Caco-2 (cell line): ENCODE measurements around the gene GLT6D1. TPM values are rescaled to one million over a fixed set of nuclear protein-coding genes. Genes with fewer than 3 reads are reported as not detected.

ENCODE experiments used
- BruUV-seq: library from RNA; stranded (reverse); fragments of 400-500 nt; replicated peaks from 2 replicates; lab custom pipeline; 2021; lab: Mats Ljungman, UMichigan
- CTCF ChIA-PET: fragments of 300-600 bp; sonication (Branson Sonifier 250); formaldehyde crosslinking; loops from one replicate; lab custom pipeline; 2022; ENCODE audit warnings: antibody characterized with exemption; lab: Charles Lee
- POLR2A ChIA-PET: fragments of 300-600 bp; sonication (Branson Sonifier 250); formaldehyde crosslinking; loops from one replicate; lab custom pipeline; 2022; ENCODE audit warnings: antibody characterized with exemption; lab: Charles Lee
- DNase-seq, 2 experiments: peaks; one replicate each; pipeline versions ENCODE4 v3.0.0 to v3.0.0-alpha.2; 2020 to 2022
- H3K27me3 ChIP-seq: replicated peaks from 2 replicates; pipeline ENCODE4 v1.6.0; 2011; ENCODE audit warnings: low read length; ENCODE audit not compliant: control insufficient read depth, insufficient read depth
- H3K36me3 ChIP-seq: 2 replicates; pipeline ENCODE4 v1.5.1; 2011; ENCODE audit warnings: low read length; ENCODE audit not compliant: control insufficient read depth, insufficient read depth
- H3K4me1 ChIP-seq: fragments of 250-450 bp; sonication (Bioruptor Pico); 2 replicates; pipeline ENCODE4 v1.5.1; 2020; ENCODE audit warnings: mild to moderate bottlenecking
- H3K4me3 ChIP-seq: 2 replicates; pipeline ENCODE4 v1.5.1; 2011; ENCODE audit warnings: low read depth, mild to moderate bottlenecking, control low read depth, low read length
- H3K9me3 ChIP-seq: fragments of 250-450 bp; sonication (Bioruptor Pico); 2 replicates; pipeline ENCODE4 v1.5.1; 2020; ENCODE audit warnings: mild to moderate bottlenecking, moderate library complexity
- H3K27ac Mint-ChIP-seq: one replicate; pipeline ENCODE4 v1.8.0; 2022; ENCODE audit warnings: mixed read lengths; ENCODE audit not compliant: unreplicated experiment
- H3K27me3 Mint-ChIP-seq: one replicate; pipeline ENCODE4 v1.8.0; 2022; ENCODE audit warnings: mixed read lengths; ENCODE audit not compliant: insufficient read depth, unreplicated experiment
- H3K36me3 Mint-ChIP-seq: one replicate; pipeline ENCODE4 v1.8.0; 2022; ENCODE audit warnings: mild to moderate bottlenecking, mixed read lengths; ENCODE audit not compliant: insufficient read depth, unreplicated experiment
- H3K4me1 Mint-ChIP-seq: one replicate; pipeline ENCODE4 v1.8.0; 2022; ENCODE audit warnings: low read depth, mixed read lengths; ENCODE audit not compliant: unreplicated experiment
- H3K4me3 Mint-ChIP-seq: one replicate; pipeline ENCODE4 v1.8.0; 2022; ENCODE audit warnings: mild to moderate bottlenecking, moderate library complexity, mixed read lengths; ENCODE audit not compliant: unreplicated experiment
- H3K9me3 Mint-ChIP-seq: one replicate; pipeline ENCODE4 v1.8.0; 2022; ENCODE audit warnings: mixed read lengths; ENCODE audit not compliant: unreplicated experiment
- intact Hi-C: fragments of 100-400 bp; cut with micrococcal nuclease; formaldehyde crosslinking; loops from one replicate; pipeline ENCODE4 v1.10.0; 2022; ENCODE audit not compliant: unreplicated experiment
- total RNA-seq: library from RNA; stranded (reverse); gene quantifications from 2 replicates; pipeline ENCODE4 v1.2.3, GENCODE V29; 2022
- TF ChIP-seq, protein P1 (sequence below), 2 experiments: fragments of 200-600 bp in 1 of 2; IDR thresholded peaks; 1 replicate in 1 of 2; 2 replicates in 1 of 2; pipeline versions ENCODE4 v1.5.1 to v1.8.0; 2011 to 2022; ENCODE audit warnings: antibody characterized with exemption in 1 of 2, control low read depth in 1 of 2, inconsistent platforms in 1 of 2, low read depth in 1 of 2, low read length in 1 of 2, mild to moderate bottlenecking in 1 of 2, moderate library complexity in 1 of 2; ENCODE audit not compliant: insufficient read depth in 1 of 2, severe bottlenecking in 1 of 2, unreplicated experiment in 1 of 2

GLT6D1 gene
- total RNA-seq, 1 experiment from 2014 or later, result not detected

DNA sequence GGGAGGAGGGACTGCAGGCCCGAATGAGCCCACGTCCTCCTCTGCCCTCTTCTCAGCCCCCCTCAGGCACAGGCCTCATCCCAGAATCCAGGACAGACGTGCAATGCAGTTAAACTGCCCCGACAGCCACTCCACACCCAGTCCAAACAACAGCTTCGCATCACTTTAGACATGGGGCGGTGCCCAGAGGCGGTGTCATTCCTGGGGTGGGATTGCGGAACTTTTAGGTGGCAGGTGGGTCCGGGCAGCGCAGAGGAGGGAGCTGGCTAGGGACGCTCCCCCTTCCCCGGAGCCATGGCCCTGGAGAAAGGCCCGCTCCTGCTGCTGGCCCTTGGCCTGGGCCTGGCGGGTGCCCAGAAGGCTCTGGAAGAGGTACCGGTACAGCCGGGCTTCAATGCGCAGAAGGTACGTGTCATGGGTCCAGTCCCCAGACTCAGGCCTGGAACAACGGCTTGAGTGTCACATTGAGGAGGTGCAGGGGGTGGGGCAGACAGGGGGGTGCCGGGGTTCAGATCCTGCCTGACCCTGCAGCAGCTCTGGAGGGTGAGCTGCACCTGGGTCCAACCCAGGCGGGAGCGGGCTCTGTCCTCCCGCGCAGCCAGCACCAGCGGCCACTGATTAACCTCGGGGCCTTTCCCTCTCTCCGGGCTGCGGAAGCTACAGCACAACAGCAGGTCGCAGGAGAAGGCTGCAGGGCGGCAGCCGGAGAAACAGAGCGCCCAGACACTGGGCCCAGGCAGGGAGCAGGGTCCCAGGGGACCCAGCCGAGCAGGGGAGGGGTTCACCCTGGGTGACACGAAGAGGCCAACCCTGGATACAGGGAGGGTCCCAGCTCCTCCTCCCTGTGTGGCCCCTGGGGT lies 25.2 kb downstream of the GLT6D1 start:
- H3K27me3 ChIP-seq, result no peaks in the 10 kb centered on the region
- no TSS peak for BruUV-seq
- peaks cover 17% of the 10 kb centered on the region for H3K27me3 Mint-ChIP-seq

DNA sequence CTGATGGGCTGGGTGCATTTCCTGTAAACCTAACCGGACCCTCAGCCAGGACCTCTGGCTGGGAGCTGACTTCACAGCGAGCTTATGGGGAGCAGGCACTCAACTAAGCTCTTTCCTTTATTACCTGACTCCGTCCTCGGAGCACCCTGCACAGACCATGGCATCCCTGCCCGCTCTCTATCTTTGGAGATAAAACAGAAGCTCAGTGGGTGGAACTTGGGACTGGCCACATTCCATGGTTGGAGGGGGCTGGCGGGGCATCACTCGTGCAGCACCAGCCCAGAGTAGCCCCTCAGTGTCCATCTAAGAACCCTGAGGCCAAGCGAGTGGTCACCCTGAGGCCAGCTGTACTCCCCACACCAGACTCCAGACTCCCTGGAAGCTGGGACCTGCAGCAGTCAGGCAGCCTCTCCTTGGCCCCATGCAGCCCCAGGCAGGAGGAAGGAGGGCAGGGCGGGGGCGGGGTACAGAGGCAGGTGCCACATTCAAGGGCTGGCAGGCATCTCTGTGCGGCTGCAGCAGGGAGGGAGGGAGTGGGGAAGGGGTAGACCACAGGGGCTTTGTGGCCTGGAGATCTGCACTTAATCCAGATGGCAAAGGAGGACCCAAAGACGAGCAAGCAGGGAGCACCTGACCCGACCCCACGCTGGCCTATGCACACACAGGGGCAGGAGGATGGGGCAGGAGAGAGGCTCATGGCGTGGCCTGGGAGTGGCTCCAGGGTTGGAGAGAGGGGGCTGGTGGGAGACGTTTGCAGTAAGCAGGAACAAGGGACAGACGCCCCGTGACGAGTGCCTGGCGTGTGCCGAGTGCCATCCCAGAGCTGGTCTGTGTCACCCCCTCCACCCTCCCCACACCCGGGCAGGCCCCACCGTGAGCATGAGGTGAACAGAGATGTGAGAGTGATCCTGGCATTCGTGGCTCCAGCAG lies 26.1 kb downstream of the GLT6D1 start:
- Mint-ChIP-seq H3K4me1 (no peaks in the 10 kb centered on the region), H3K27ac (no peak overlapping the region), H3K27me3 (peaks cover 14% of the 10 kb centered on the region), H3K36me3 (no peaks in the 10 kb centered on the region), H3K4me3 (no peak overlapping the region), H3K9me3 (peaks cover 10% of the 10 kb centered on the region)
- intact Hi-C loops, result no loop called here
- H3K9me3 ChIP-seq, result no peaks in the 10 kb centered on the region
- no peaks in the 10 kb centered on the region for H3K27me3 ChIP-seq
- TF ChIP-seq, protein P1, sequence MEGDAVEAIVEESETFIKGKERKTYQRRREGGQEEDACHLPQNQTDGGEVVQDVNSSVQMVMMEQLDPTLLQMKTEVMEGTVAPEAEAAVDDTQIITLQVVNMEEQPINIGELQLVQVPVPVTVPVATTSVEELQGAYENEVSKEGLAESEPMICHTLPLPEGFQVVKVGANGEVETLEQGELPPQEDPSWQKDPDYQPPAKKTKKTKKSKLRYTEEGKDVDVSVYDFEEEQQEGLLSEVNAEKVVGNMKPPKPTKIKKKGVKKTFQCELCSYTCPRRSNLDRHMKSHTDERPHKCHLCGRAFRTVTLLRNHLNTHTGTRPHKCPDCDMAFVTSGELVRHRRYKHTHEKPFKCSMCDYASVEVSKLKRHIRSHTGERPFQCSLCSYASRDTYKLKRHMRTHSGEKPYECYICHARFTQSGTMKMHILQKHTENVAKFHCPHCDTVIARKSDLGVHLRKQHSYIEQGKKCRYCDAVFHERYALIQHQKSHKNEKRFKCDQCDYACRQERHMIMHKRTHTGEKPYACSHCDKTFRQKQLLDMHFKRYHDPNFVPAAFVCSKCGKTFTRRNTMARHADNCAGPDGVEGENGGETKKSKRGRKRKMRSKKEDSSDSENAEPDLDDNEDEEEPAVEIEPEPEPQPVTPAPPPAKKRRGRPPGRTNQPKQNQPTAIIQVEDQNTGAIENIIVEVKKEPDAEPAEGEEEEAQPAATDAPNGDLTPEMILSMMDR (IDR thresholded peaks at IDR 0.05; ENCODE audit: insufficient read depth in 1 of 2, low read depth in 1 of 2, low read length in 1 of 2, severe bottlenecking in 1 of 2, unreplicated experiment in 1 of 2), result no peak
- no peak overlapping the region for H3K4me3 ChIP-seq
- no peak for DNase-seq
- ChIA-PET CTCF (no interaction called here), POLR2A (no interaction called here)
- no peaks in the 10 kb centered on the region for H3K36me3 ChIP-seq
- no TSS peak for BruUV-seq
- H3K4me1 ChIP-seq, result no peaks in the 10 kb centered on the region

More for the DNA sequence above, 25.2 kb downstream of the GLT6D1 start:
- Histone ChIP-seq H3K9me3 (no peaks in the 10 kb centered on the region), H3K4me1 (no peaks in the 10 kb centered on the region), H3K36me3 (no peaks in the 10 kb centered on the region), H3K4me3 (no peak overlapping the region)
- TF ChIP-seq, protein P1 (IDR thresholded peaks at IDR 0.05; ENCODE audit: insufficient read depth in 1 of 2, low read depth in 1 of 2, low read length in 1 of 2, severe bottlenecking in 1 of 2, unreplicated experiment in 1 of 2), result no peak
- Mint-ChIP-seq H3K27ac (no peak overlapping the region), H3K36me3 (no peaks in the 10 kb centered on the region), H3K4me3 (no peak overlapping the region), H3K9me3 (peaks cover 10% of the 10 kb centered on the region), H3K4me1 (no peaks in the 10 kb centered on the region)
- intact Hi-C loops, result no loop called here
- POLR2A ChIA-PET, result no interaction called here
- DNase-seq, result no peak
- CTCF ChIA-PET, result no interaction called here

DNA sequence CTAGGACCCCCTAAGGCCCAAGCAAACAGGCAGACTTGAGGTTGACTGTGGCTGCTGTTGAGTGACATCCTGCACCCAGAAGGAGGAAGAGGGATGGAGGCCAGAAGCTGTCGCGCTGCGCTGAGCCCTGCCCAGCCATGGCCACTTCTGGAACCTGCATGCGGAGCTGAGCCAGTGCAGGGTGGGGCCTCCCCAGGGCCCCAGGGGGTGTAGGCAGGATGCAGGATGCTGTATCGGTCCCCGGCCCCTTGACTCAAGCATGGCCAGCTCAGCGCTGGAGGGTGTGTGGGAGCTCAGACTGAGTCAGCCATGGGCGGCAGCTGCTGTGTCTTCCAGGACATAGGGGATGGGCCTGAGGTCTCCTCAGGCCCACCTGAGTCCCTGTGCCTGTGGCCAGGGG lies 26.9 kb downstream of the GLT6D1 start:
- ChIA-PET POLR2A (no interaction called here), CTCF (no interaction called here)
- no peaks in the 10 kb centered on the region for H3K27me3 ChIP-seq
- H3K4me3 ChIP-seq, result no peak overlapping the region
- BruUV-seq, result no TSS peak
- Mint-ChIP-seq H3K27me3 (peaks cover 14% of the 10 kb centered on the region), H3K27ac (no peak overlapping the region), H3K36me3 (no peaks in the 10 kb centered on the region), H3K4me1 (no peaks in the 10 kb centered on the region), H3K9me3 (peaks cover 10% of the 10 kb centered on the region), H3K4me3 (no peak overlapping the region)
- intact Hi-C loops, result no loop called here
- TF ChIP-seq, protein P1 (IDR thresholded peaks at IDR 0.05; ENCODE audit: insufficient read depth in 1 of 2, low read depth in 1 of 2, low read length in 1 of 2, severe bottlenecking in 1 of 2, unreplicated experiment in 1 of 2), result no peak
- no peaks in the 10 kb centered on the region for H3K4me1 ChIP-seq
- DNase-seq, result no peak
- no peaks in the 10 kb centered on the region for H3K9me3 ChIP-seq
- no peaks in the 10 kb centered on the region for H3K36me3 ChIP-seq
